Esophagus mucosa (tissue), 1 donor: ENCODE results near the gene PLD5. TPM values are rescaled to one million over a fixed set of nuclear protein-coding genes. Genes with fewer than 3 reads are reported as not detected.

Source experiments
- ATAC-seq: fragments of 200-7000 bp; cut with Tn5 transposase; one replicate; pipeline ENCODE4 v1.9.1; 2020
- total RNA-seq: library from RNA; stranded (reverse); gene quantifications from one replicate; pipeline ENCODE4 v1.2.4, GENCODE V29; 2023
- donor health status: DM: yes; HTN: yes; CAD: no.

The PLD5 gene
- total RNA-seq = not detected

GRCh38 chr1:242524571-242525359, at the start of gene PLD5:
PLD5 (minus strand) TSS chr1:242524697.
- ATAC-seq = peak; percentile 69

GRCh38 chr1:242569867-242570266, 45.4 kb upstream of the PLD5 start:
- no peak for ATAC-seq

GRCh38 chr1:242568666-242569065, 44.2 kb upstream of the PLD5 start:
- ATAC-seq = no peak

GRCh38 chr1:242567596-242567995, 43.1 kb upstream of the PLD5 start:
- no peak for ATAC-seq

GRCh38 chr1:242556759-242557158, 32.3 kb upstream of the PLD5 start:
- ATAC-seq = no peak

GRCh38 chr1:242556276-242556675, 31.8 kb upstream of the PLD5 start:
- no peak for ATAC-seq

- ATAC-seq = no peak
Observed at GRCh38 chr1:242554577-242554976, 30.1 kb upstream of the PLD5 start.

- no peak for ATAC-seq
Observed at GRCh38 chr1:242546849-242547729, 22.6 kb upstream of the PLD5 start.

GRCh38 chr1:242546441-242546840, 21.9 kb upstream of the PLD5 start:
- no peak for ATAC-seq

GRCh38 chr1:242544071-242544470, 19.6 kb upstream of the PLD5 start:
- ATAC-seq = no peak

- no peak for ATAC-seq
Observed at GRCh38 chr1:242542271-242542670, 17.8 kb upstream of the PLD5 start.

- ATAC-seq = no peak
Observed at GRCh38 chr1:242535986-242536385, 11.5 kb upstream of the PLD5 start.

GRCh38 chr1:242534753-242535152, 10.3 kb upstream of the PLD5 start:
- ATAC-seq = no peak

GRCh38 chr1:242530761-242531160, 6.3 kb upstream of the PLD5 start:
- no peak for ATAC-seq

- ATAC-seq = no peak
Observed at GRCh38 chr1:242525769-242526168, 1.3 kb upstream of the PLD5 start.

- ATAC-seq = no peak
Observed at GRCh38 chr1:242525360-242525722, 844 bp upstream of the PLD5 start.

- ATAC-seq = peak; percentile 44
Observed at GRCh38 chr1:242523719-242524570, 552 bp downstream of the PLD5 start.

GRCh38 chr1:242522996-242523718, 1.3 kb downstream of the PLD5 start:
- ATAC-seq = no peak

GRCh38 chr1:242522304-242522945, 2.1 kb downstream of the PLD5 start:
- no peak for ATAC-seq

GRCh38 chr1:242515555-242515954, 8.9 kb downstream of the PLD5 start:
- ATAC-seq = no peak

- no peak for ATAC-seq
Observed at GRCh38 chr1:242506724-242507123, 17.8 kb downstream of the PLD5 start.

- no peak for ATAC-seq
Observed at GRCh38 chr1:242489545-242489944, 35.0 kb downstream of the PLD5 start.
